Vagina (tissue), 2 donors: ENCODE results near the gene STKLD1.

Experiments used
- POLR2A ChIP-seq, 2 donors: fragments of 450-650 bp; IDR thresholded peaks; one replicate each; pipeline ENCODE4 v1.6.1; 2017; ENCODE audit warnings: antibody characterized with exemption in 2 of 2, mild to moderate bottlenecking in 2 of 2, moderate library complexity in 2 of 2
- POLR2AphosphoS5 ChIP-seq, 2 donors: sonication (generic); formaldehyde crosslinking; IDR thresholded peaks; one replicate each; pipeline ENCODE4 v1.9.0; 2017; ENCODE audit warnings: antibody characterized with exemption in 2 of 2, mild to moderate bottlenecking in 2 of 2, low read depth in 1 of 2; ENCODE audit not compliant: insufficient read depth in 1 of 2
- TF ChIP-seq, protein P1 (sequence below), 3 experiments: fragments of 450-650 bp in 2 of 3; fragments of 200-600 bp in 1 of 3; sonication (generic) in 1 of 3; IDR thresholded peaks; one replicate each; pipeline ENCODE4 v1.5.1; 2017 to 2019; ENCODE audit warnings: antibody characterized with exemption in 3 of 3, mild to moderate bottlenecking in 2 of 3, moderate library complexity in 2 of 3

DNA sequence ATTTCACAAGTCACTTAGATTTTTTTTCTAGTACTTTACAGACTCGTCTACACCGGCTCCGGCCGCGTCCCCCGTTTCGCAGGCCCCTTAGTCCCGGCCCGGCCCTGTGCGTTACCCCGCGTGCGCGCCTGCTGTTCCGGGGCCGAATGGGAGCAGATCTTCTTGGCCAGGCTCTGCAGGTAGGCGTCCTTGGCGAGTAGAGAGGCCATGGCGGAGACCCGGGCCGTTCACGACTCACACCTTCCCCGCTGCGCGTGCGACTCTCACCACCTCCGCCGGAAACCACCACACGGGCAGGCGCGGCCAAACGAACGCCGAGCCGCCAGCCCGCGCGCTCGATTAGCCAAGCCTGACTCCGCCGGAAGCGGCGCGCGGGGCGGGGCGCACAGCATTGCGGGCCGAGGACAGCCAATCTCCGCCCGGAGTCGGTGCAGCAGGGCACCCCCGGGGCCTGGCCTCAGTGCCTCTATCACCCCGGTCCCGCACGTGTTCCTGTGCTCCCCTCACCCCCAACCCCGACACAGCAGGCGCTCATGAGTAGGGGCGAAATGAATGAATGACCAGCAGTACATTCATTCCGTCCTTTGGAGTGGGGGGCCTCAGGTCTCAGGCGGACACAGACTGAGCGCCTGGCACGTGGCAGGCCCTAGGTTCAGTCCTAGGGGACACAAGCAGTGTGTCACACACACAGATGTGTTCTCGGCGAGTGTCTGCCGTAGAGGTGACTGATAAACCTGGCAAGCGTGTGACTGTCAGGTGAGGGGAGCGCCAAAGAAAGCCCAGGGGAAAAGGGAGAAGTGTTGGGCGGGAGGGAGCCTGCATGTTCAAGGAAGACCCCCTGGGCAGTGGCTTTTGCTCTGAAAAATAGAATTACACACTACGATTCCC, 40.0 kb upstream of the STKLD1 start, which contains the start of gene SURF6:
- TF ChIP-seq, protein P1, sequence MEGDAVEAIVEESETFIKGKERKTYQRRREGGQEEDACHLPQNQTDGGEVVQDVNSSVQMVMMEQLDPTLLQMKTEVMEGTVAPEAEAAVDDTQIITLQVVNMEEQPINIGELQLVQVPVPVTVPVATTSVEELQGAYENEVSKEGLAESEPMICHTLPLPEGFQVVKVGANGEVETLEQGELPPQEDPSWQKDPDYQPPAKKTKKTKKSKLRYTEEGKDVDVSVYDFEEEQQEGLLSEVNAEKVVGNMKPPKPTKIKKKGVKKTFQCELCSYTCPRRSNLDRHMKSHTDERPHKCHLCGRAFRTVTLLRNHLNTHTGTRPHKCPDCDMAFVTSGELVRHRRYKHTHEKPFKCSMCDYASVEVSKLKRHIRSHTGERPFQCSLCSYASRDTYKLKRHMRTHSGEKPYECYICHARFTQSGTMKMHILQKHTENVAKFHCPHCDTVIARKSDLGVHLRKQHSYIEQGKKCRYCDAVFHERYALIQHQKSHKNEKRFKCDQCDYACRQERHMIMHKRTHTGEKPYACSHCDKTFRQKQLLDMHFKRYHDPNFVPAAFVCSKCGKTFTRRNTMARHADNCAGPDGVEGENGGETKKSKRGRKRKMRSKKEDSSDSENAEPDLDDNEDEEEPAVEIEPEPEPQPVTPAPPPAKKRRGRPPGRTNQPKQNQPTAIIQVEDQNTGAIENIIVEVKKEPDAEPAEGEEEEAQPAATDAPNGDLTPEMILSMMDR (IDR thresholded peaks at IDR 0.05), result no peak
- TF ChIP-seq POLR2A (IDR thresholded peaks at IDR 0.05) (peak in 1 of 2 donors; percentile 20), POLR2AphosphoS5 (IDR thresholded peaks at IDR 0.05; ENCODE audit: insufficient read depth in 1 of 2, low read depth in 1 of 2) (peak; percentile 88 to 97)
